Tibial artery (tissue), 4 donors: Measurements from ENCODE around the gene LAMA1.

Source experiments
- DNase-seq, 2 donors: peaks; one replicate each; pipeline ENCODE4 v3.0.0-alpha.2; 2019
- H3K27ac ChIP-seq, 2 donors: fragments of 200-600 bp; sonication (generic) in 1 of 2; 1 replicate in 1 of 2; 2 replicates in 1 of 2; pipeline ENCODE4 v1.5.1; 2018 to 2019; ENCODE audit warnings: mild to moderate bottlenecking in 1 of 2
- H3K27me3 ChIP-seq, 2 donors: fragments of 200-600 bp; sonication (generic) in 1 of 2; one replicate each; pipeline versions ENCODE4 v1.5.1 to v1.6.0; 2016 to 2019
- H3K36me3 ChIP-seq, 3 donors: fragments of 200-600 bp; sonication (generic) in 2 of 3; one replicate each; pipeline ENCODE4 v1.5.1; 2016 to 2019; ENCODE audit warnings: mild to moderate bottlenecking in 2 of 3
- H3K4me1 ChIP-seq, 4 donors: fragments of 200-600 bp; sonication (generic) in 2 of 4; 1 replicate in 3 of 4; 2 replicates in 1 of 4; pipeline ENCODE4 v1.5.1; 2016 to 2019
- H3K4me3 ChIP-seq, 2 donors: fragments of 200-600 bp; sonication (generic) in 1 of 2; 1 replicate in 1 of 2; 2 replicates in 1 of 2; pipeline ENCODE4 v1.5.1; 2018 to 2019; ENCODE audit warnings: mild to moderate bottlenecking in 2 of 2
- H3K9me3 ChIP-seq, 3 donors: fragments of 200-600 bp; sonication (generic) in 1 of 3; one replicate each; pipeline ENCODE4 v1.5.1; 2016 to 2019
- intact Hi-C: fragments of 100-400 bp; cut with DNase I; formaldehyde crosslinking; loops from one replicate; pipeline ENCODE4 v1.15.0; 2023; ENCODE audit warnings: low total_unique reads
- TF ChIP-seq, protein P1 (sequence below), 2 experiments: fragments of 200-600 bp in 1 of 2; fragments of 450-650 bp in 1 of 2; IDR thresholded peaks; one replicate each; pipeline ENCODE4 v1.5.1; 2017 to 2019; ENCODE audit warnings: antibody characterized with exemption in 2 of 2, mild to moderate bottlenecking in 1 of 2, moderate library complexity in 1 of 2

LAMA1 gene

GRCh38 chr18:7034924-7035323 is 82.7 kb downstream of the LAMA1 start:
- Histone ChIP-seq H3K27ac (no peak overlapping the region), H3K4me1 (peaks cover 0 to 14% (median 8%) of the 10 kb centered on the region in 4 donors), H3K27me3 (no peaks in the 10 kb centered on the region), H3K9me3 (no peaks in the 10 kb centered on the region), H3K36me3 (no peaks in the 10 kb centered on the region), H3K4me3 (no peak overlapping the region)
- DNase-seq = no peak
- intact Hi-C loops = loop anchor here (5.0 kb wide), 1 partner anchor 557 kb away; no protein-coding TSS in a partner anchor
- TF ChIP-seq, protein P1, sequence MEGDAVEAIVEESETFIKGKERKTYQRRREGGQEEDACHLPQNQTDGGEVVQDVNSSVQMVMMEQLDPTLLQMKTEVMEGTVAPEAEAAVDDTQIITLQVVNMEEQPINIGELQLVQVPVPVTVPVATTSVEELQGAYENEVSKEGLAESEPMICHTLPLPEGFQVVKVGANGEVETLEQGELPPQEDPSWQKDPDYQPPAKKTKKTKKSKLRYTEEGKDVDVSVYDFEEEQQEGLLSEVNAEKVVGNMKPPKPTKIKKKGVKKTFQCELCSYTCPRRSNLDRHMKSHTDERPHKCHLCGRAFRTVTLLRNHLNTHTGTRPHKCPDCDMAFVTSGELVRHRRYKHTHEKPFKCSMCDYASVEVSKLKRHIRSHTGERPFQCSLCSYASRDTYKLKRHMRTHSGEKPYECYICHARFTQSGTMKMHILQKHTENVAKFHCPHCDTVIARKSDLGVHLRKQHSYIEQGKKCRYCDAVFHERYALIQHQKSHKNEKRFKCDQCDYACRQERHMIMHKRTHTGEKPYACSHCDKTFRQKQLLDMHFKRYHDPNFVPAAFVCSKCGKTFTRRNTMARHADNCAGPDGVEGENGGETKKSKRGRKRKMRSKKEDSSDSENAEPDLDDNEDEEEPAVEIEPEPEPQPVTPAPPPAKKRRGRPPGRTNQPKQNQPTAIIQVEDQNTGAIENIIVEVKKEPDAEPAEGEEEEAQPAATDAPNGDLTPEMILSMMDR (IDR thresholded peaks at IDR 0.05) = no peak

DNA sequence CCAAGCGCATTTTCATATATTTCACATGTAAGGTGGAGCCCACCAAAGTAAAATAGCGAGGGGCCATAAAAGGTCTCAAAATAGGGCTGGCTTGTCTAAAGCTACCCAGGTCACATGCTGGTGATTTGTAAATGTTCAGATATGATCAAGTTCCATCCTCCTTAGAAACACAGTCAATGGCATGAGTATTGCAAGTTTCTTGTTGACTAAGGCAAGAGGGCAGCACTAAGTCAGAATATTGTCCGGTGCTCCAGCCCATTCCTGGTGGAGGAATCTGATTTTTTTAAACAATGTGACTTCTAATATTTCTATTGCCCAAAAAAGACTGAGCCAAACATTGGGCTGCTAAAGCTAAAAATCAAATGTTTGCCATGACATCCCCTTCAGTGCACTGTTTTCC is 85.1 kb downstream of the LAMA1 start:
- intact Hi-C loops = no loop called here
- H3K27ac ChIP-seq = no peak overlapping the region

DNA sequence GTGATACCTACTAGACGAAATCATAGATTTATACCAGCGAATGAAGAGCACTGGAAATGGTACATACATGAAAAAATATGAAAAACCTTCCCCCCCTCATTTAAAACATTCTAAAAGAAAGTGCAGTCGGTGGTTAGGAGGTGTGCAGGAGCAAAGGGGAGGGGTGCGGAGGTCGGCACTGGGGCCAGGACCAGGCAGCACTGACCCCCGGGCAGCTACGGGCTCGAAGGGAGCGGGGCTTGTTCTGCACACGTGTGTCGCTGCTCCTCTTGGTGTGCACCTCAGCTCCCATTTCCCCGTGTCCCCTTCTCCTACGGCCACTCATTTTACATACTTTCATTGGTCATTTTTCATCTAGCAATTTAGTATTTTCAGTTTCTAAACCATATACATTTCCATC is 89.0 kb downstream of the LAMA1 start:
- Histone ChIP-seq H3K27me3 (no peaks in the 10 kb centered on the region), H3K4me3 (no peak overlapping the region), H3K9me3 (no peaks in the 10 kb centered on the region), H3K36me3 (no peaks in the 10 kb centered on the region), H3K4me1 (no peaks in the 10 kb centered on the region), H3K27ac (no peak overlapping the region)
- DNase-seq = no peak
- intact Hi-C loops = no loop called here
- TF ChIP-seq, protein P1 (IDR thresholded peaks at IDR 0.05) = no peak

More for the DNA sequence above, 85.1 kb downstream of the LAMA1 start:
- TF ChIP-seq, protein P1 (IDR thresholded peaks at IDR 0.05) = no peak
- H3K4me1 ChIP-seq = peaks cover 0 to under 1% (median 0%) of the 10 kb centered on the region in 4 donors
- no peaks in the 10 kb centered on the region for H3K27me3 ChIP-seq
- no peak for DNase-seq
- H3K4me3 ChIP-seq = no peak overlapping the region
- H3K9me3 ChIP-seq = no peaks in the 10 kb centered on the region
- H3K36me3 ChIP-seq = no peaks in the 10 kb centered on the region

- H3K9me3 ChIP-seq = no peaks in the 10 kb centered on the region
- TF ChIP-seq, protein P1 (IDR thresholded peaks at IDR 0.05) = no peak
- H3K27me3 ChIP-seq = no peaks in the 10 kb centered on the region
- no peaks in the 10 kb centered on the region for H3K36me3 ChIP-seq
- no peak overlapping the region for H3K4me3 ChIP-seq
- no peaks in the 10 kb centered on the region for H3K4me1 ChIP-seq
- intact Hi-C loops = no loop called here
- H3K27ac ChIP-seq = no peak overlapping the region
- no peak for DNase-seq
Observed at GRCh38 chr18:7025194-7025593, 92.4 kb downstream of the LAMA1 start.

DNA sequence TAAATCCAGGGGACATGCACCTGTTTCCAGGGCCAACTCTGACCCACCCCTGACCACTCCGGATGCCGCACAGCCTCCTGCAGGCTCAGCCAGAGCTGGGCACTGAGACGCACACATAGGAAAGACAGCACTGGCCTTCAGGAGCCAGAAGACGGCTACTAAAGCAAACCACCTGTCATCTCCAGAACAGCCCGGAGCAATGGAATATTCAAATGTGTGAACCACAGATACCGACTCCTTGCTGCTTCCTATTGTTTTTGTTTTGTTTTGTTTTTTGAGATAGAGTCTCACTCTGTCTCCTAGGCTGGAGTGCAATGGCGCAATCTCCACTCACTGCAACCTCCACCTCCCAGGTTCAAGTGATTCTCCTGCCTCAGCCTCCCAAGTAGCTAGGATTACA is 94.0 kb downstream of the LAMA1 start:
- DNase-seq = no peak
- no peak overlapping the region for H3K27ac ChIP-seq
- no peaks in the 10 kb centered on the region for H3K4me1 ChIP-seq
- TF ChIP-seq, protein P1 (IDR thresholded peaks at IDR 0.05) = no peak
- H3K36me3 ChIP-seq = no peaks in the 10 kb centered on the region
- no peaks in the 10 kb centered on the region for H3K27me3 ChIP-seq
- H3K4me3 ChIP-seq = no peak overlapping the region
- H3K9me3 ChIP-seq = no peaks in the 10 kb centered on the region
- intact Hi-C loops = no loop called here

DNA sequence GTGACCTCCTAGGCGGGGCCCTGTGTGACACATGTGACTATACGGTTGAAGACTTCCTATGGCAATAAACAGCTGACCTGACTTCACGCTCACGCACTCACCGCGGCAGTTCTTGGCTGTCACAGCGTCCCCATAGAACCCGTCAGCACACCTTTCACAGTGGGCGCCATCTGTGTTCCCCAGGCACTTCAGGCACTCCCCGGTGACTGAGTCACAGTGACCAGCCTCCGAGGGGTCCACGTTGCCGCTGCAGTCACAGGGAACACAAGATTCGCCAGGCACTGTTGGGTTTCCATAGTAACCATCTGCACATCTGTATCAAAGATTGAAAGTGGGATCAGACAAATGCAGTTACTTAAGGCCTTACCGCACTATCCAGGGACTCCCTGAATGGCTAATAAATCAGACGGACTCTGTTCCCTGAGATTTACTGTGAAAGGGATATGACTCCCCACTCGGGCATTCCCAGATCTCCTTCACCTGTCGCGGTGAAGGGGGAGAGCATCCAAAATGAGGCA is 94.5 kb downstream of the LAMA1 start:
- H3K27ac ChIP-seq = no peak overlapping the region
- H3K36me3 ChIP-seq = no peaks in the 10 kb centered on the region
- H3K27me3 ChIP-seq = no peaks in the 10 kb centered on the region
- no peak for DNase-seq
- H3K4me3 ChIP-seq = no peak overlapping the region
- no peaks in the 10 kb centered on the region for H3K4me1 ChIP-seq
- TF ChIP-seq, protein P1 (IDR thresholded peaks at IDR 0.05) = no peak
- no peaks in the 10 kb centered on the region for H3K9me3 ChIP-seq
- intact Hi-C loops = no loop called here
